Medulla oblongata (tissue), 1 donor: ENCODE data around the gene MT4.
A peak's percentile ranks its signal among the peaks of the same experiment; 100 is the strongest.

Experiments used
- DNase-seq: peaks from one replicate; pipeline ENCODE4 v3.0.0-alpha.2; 2015; ENCODE audit errors: extremely low spot score

The MT4 gene

GRCh38 chr16:56564793-56565477 is at the start of gene MT4:
TSS of gene MT4 (plus strand) at chr16:56565073. CDS start at chr16:56565129, 56 bp downstream.
- DNase-seq: no peak

GRCh38 chr16:56515665-56516064 is 49.2 kb upstream of the MT4 start:
- DNase-seq: peak; percentile 47

- DNase-seq: peak; percentile 30
These were observed 47.7 kb upstream of the MT4 start for GRCh38 chr16:56517206-56517605.

GRCh38 chr16:56518425-56518824 is 46.4 kb upstream of the MT4 start:
- no peak for DNase-seq

- peak; percentile 95 for DNase-seq
These were observed 45.2 kb upstream of the MT4 start, which contains the start of gene BBS2 for GRCh38 chr16:56519459-56520250. TSS of gene BBS2 (minus strand) at chr16:56520024. CDS start at chr16:56519862, 162 bp downstream.

- no peak for DNase-seq
These were observed 44.7 kb upstream of the MT4 start for GRCh38 chr16:56520251-56520577.

- no peak for DNase-seq
These were observed 39.6 kb upstream of the MT4 start for GRCh38 chr16:56525236-56525635.

- no peak for DNase-seq
These were observed 34.0 kb upstream of the MT4 start for GRCh38 chr16:56530872-56531271.

GRCh38 chr16:56532714-56533113 is 32.2 kb upstream of the MT4 start:
- DNase-seq: no peak

- no peak for DNase-seq
These were observed 30.0 kb upstream of the MT4 start for GRCh38 chr16:56534847-56535383.

GRCh38 chr16:56538331-56538730 is 26.5 kb upstream of the MT4 start:
- DNase-seq: no peak

- no peak for DNase-seq
These were observed 25.2 kb upstream of the MT4 start for GRCh38 chr16:56539656-56540055.

- no peak for DNase-seq
These were observed 22.8 kb upstream of the MT4 start for GRCh38 chr16:56542039-56542438.

- DNase-seq: peak; percentile 95
These were observed 17.5 kb upstream of the MT4 start for GRCh38 chr16:56547120-56547948.

GRCh38 chr16:56547949-56548567 is 16.8 kb upstream of the MT4 start:
- peak; percentile 35 for DNase-seq

GRCh38 chr16:56549161-56549560 is 15.7 kb upstream of the MT4 start:
- no peak for DNase-seq

GRCh38 chr16:56549744-56550385 is 15.0 kb upstream of the MT4 start:
- no peak for DNase-seq

GRCh38 chr16:56551796-56552738 is 12.8 kb upstream of the MT4 start:
- DNase-seq: peak; percentile 86

- no peak for DNase-seq
These were observed 10.4 kb upstream of the MT4 start for GRCh38 chr16:56554441-56554840.
